Panc1 (cell line): ENCODE measurements around the gene SBNO2.

Experiments used
- CTCF ChIP-seq: fragments of 450-650 bp; IDR thresholded peaks from 2 replicates; pipeline ENCODE4 v1.5.1; 2017; ENCODE audit warnings: mild to moderate bottlenecking
- POLR2AphosphoS5 ChIP-seq: IDR thresholded peaks from 2 replicates; pipeline ENCODE4 v1.6.1; 2012; ENCODE audit warnings: mild to moderate bottlenecking, low read depth, low read length, moderate library complexity
- REST ChIP-seq, 2 experiments: IDR thresholded peaks; 2 replicates each; pipeline ENCODE4 v1.6.1; 2011 to 2012; ENCODE audit warnings: low read depth in 2 of 2, control low read depth in 1 of 2, low read length in 1 of 2, mild to moderate bottlenecking in 1 of 2, moderate library complexity in 1 of 2; ENCODE audit not compliant: insufficient read depth in 1 of 2
- SIN3A ChIP-seq: IDR thresholded peaks from 2 replicates; pipeline ENCODE4 v1.6.1; 2012; ENCODE audit warnings: low read depth, mild to moderate bottlenecking, low read length, moderate library complexity, borderline replicate concordance; ENCODE audit not compliant: insufficient read depth
- TCF7L2 ChIP-seq: IDR thresholded peaks from 2 replicates; pipeline ENCODE4 v1.6.1; 2011; ENCODE audit warnings: mild to moderate bottlenecking, low read depth, low read length, inconsistent platforms

DNA sequence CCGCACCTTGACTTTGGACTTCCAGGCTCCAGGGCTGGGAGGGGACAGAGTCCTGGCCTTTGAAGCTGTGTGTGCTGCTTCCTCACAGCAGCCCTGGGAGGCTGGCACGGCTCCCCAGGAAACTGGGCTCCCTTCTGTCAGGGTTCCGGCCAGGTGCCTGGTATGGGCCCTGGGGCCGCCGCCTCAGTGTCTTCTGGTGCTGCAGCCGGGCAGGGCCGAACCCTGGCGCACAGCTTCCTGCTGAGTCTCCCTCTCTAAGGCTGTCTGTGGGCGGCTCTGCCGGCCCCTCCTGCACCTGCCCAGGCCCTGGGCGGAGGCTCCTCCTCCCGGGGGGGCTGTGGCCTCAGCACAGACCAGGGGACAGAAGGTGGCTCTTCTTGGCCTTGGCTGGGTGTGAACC, 37.9 kb downstream of the SBNO2 start:
- TF ChIP-seq CTCF (no peak), TCF7L2 (no peak), POLR2AphosphoS5 (no peak), REST (IDR thresholded peaks at IDR 0.05; ENCODE audit: insufficient read depth in 1 of 2, low read depth in 2 of 2, low read length in 1 of 2) (no peak), SIN3A (no peak)
